ENCODE measurements around the gene RAD51D.

DNA sequence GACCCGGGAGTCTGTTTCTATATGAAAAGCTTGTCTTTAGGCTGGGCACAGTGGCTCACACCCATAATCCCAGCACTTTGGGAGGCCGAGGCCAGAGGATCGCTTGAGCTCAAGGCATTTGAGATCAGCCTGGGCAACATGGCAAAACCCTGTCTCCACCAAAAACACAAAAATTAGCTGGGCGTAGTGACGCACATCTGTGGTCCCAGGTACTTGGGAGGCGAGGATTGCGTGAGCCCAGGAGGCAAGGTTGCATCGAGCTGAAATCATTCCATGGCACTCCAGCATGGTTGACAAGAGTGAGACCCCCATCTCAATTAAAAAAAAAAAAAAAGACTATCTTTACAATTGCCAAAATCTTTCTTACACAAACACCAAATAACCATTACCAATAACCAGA, 33.5 kb downstream of the RAD51D start:
- TF ChIP-seq ZNF571 (tag by site-specific recombination; IDR thresholded peaks at IDR 0.05) = no peak
- TF ChIP-seq ZNF274 (IDR thresholded peaks at IDR 0.05; ENCODE audit: low read length) = no peak
- no peak for TF ChIP-seq ZNF274 (tag by site-specific recombination; IDR thresholded peaks at IDR 0.05; ENCODE audit: borderline replicate concordance)
- TF ChIP-seq, protein P1, sequence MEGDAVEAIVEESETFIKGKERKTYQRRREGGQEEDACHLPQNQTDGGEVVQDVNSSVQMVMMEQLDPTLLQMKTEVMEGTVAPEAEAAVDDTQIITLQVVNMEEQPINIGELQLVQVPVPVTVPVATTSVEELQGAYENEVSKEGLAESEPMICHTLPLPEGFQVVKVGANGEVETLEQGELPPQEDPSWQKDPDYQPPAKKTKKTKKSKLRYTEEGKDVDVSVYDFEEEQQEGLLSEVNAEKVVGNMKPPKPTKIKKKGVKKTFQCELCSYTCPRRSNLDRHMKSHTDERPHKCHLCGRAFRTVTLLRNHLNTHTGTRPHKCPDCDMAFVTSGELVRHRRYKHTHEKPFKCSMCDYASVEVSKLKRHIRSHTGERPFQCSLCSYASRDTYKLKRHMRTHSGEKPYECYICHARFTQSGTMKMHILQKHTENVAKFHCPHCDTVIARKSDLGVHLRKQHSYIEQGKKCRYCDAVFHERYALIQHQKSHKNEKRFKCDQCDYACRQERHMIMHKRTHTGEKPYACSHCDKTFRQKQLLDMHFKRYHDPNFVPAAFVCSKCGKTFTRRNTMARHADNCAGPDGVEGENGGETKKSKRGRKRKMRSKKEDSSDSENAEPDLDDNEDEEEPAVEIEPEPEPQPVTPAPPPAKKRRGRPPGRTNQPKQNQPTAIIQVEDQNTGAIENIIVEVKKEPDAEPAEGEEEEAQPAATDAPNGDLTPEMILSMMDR (tag by site-specific recombination; IDR thresholded peaks at IDR 0.05) = no peak
- no peak for TF ChIP-seq ZFP41 (tag by site-specific recombination; IDR thresholded peaks at IDR 0.05; ENCODE audit: borderline replicate concordance)
- no peak for TF ChIP-seq ZBTB21 (tag by site-specific recombination; IDR thresholded peaks at IDR 0.05)
- TF ChIP-seq REST (tag by site-specific recombination; IDR thresholded peaks at IDR 0.05) = no peak
- no peak for TF ChIP-seq ATF2 (tag by site-specific recombination; IDR thresholded peaks at IDR 0.05; ENCODE audit: low read depth)
- TF ChIP-seq YY1 (tag by site-specific recombination; IDR thresholded peaks at IDR 0.05) = no peak
- TF ChIP-seq ZSCAN30 (tag by site-specific recombination; IDR thresholded peaks at IDR 0.05) = no peak
